GM21515 (cell line): Measurements from ENCODE around the gene KRTAP6-3.

Source experiments
- ATAC-seq: cut with Tn5 transposase; IDR thresholded peaks from one replicate; pipeline ENCODE4 v1.9.1; 2021; ENCODE audit not compliant: unreplicated experiment

Gene KRTAP6-3

GRCh38 chr21:30623362-30623761, 31.1 kb downstream of the KRTAP6-3 start:
- no peak for ATAC-seq

DNA sequence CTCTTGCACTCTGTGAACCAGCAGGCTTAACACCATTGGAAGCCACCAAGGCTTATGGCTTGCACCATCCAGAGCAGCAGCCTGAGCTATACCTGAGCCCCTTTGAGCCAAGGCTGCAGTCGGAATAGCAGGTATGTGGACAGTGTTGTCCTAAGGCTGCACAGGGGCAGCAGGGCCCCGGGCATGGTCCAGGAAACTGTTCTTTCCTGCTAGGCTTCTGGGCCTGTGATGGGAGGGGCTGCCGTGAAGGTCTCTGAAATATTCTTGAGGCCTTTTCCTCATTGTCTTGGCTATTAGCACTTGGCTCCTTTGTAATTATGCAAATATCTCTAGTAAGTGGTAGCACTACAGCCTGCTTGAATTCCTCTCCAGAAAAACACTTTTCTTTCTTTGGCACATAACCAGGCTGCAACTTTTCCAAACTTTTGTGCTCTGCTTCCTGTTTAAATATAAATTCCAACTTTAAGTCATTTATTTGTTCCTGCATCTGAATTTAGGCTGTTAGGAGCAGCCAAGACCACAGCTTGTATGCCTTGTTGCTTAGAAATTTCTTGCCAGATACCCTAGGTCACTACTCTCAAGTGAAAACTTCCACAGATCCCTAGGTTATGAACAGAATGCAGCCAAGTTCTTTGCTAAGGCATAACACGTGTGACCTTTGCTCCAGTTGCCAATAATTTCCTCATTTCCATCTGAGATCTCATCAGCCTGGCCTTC, 33.4 kb downstream of the KRTAP6-3 start:
- no peak for ATAC-seq

DNA sequence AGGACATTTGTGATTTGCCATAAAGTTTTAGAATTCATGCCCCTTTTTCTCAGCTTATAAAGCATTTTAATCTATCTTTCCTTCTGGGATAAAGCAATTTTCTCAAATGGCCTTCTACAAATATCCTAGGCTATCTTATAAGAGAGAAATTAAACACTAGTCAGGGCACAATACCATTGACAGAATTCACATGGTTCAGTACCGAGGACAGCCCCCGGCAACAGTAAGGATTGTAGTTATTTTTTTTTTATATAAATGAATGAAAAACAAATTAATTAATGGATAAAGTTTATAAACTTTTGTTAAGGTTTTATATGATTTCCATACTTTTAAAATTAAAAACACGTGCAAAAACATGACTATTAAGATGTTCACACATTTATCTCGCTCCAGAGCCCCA, 35.9 kb downstream of the KRTAP6-3 start:
- ATAC-seq: no peak

GRCh38 chr21:30629200-30629599, 37.0 kb downstream of the KRTAP6-3 start:
- no peak for ATAC-seq

DNA sequence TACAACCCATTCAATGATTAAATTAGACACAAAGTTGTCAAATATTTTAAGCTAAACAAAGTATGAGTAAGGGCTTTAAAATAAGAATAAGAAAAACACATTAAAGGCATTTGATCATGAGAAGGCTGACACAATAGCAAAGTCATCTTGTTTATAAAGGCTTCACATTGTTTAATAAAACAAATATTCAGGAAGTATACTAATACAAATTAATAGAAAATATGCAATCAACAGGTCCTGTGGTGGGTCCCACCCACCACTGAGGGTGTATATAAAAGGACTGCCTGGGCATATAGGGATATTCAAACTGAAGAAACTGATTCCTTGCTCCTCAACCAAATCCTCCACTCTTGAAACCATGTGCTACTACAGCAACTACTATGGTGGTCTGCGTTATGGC, 42.7 kb downstream of the KRTAP6-3 start, which contains the start of gene KRTAP20-2:
TSS of gene KRTAP20-2 (plus strand) at position 301 of the 400 bp plus-strand sequence. CDS start at position 359, 58 bp downstream.
- no peak for ATAC-seq

- ATAC-seq: no peak
Measured at GRCh38 chr21:30638686-30639085, 46.4 kb downstream of the KRTAP6-3 start.

DNA sequence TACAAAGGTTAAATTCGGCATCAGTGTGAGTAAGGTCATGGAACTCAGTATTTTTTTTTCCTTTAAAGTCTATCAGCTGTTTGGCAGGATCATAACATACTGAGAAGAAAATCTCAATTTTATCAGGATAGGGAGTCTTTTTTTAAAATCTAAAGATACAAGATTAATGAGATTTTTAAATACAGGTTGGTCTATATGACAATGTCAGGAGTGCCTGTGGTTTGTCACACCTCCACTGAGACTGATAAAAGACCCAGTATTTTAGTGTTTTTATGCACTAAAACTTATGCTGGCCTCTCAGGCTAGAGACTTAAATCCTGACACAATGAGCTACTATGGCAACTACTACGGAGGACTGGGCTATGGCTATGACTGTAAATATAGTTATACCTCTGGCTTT, 50.3 kb downstream of the KRTAP6-3 start, which contains the start of gene KRTAP20-3:
TSS of gene KRTAP20-3 (plus strand) at position 301 of the 400 bp plus-strand sequence.
- no peak for ATAC-seq
